22Rv1 (cell line): ENCODE measurements around the gene SFTPA1.
"Not testable (repeated sequence)": the region's sequence is repeated elsewhere in the genome, so short reads cannot be mapped to it uniquely, and the experiment has no call there.

Experiments
- H3K27ac ChIP-seq: fragments of 450-650 bp; 2 replicates; pipeline ENCODE4 v1.5.1; 2017
- CTCF ChIP-seq: fragments of 450-650 bp; IDR thresholded peaks from 2 replicates; pipeline ENCODE4 v1.5.1; 2017; ENCODE audit warnings: mild to moderate bottlenecking
- ZFX ChIP-seq: fragments of 450-650 bp; IDR thresholded peaks from 2 replicates; pipeline ENCODE4 v1.6.1; 2017; ENCODE audit warnings: antibody characterized with exemption, borderline replicate concordance

SFTPA1 gene

GRCh38 chr10:79627075-79627474 lies 16.3 kb downstream of the SFTPA1 start:
- TF ChIP-seq ZFX (no peak), CTCF (no peak)

GRCh38 chr10:79628083-79628482 lies 17.3 kb downstream of the SFTPA1 start:
- H3K27ac ChIP-seq = no peak overlapping the region
- TF ChIP-seq ZFX (no peak), CTCF (no peak)

More at GRCh38 chr10:79627075-79627474, 16.3 kb downstream of the SFTPA1 start:
- H3K27ac ChIP-seq = no peak overlapping the region

GRCh38 chr10:79628988-79629954 lies 18.5 kb downstream of the SFTPA1 start:
- TF ChIP-seq CTCF (no peak), ZFX (no peak)
- H3K27ac ChIP-seq = no peak overlapping the region

GRCh38 chr10:79629955-79630327 lies 19.2 kb downstream of the SFTPA1 start:
- H3K27ac ChIP-seq = no peak overlapping the region
- TF ChIP-seq CTCF = no peak
- no peak for TF ChIP-seq ZFX

- not testable (repeated sequence) for H3K27ac ChIP-seq
Observed at GRCh38 chr10:79636654-79637199, 26.0 kb downstream of the SFTPA1 start.

GRCh38 chr10:79638318-79638717 lies 27.6 kb downstream of the SFTPA1 start:
- TF ChIP-seq ZFX (no peak), CTCF (no peak)
- no peak overlapping the region for H3K27ac ChIP-seq

GRCh38 chr10:79652695-79653094 lies 42.0 kb downstream of the SFTPA1 start:
- not testable (repeated sequence) for H3K27ac ChIP-seq

GRCh38 chr10:79663287-79663686 lies 52.5 kb downstream of the SFTPA1 start:
- H3K27ac ChIP-seq = not testable (repeated sequence)

- H3K27ac ChIP-seq = not testable (repeated sequence)
Observed at GRCh38 chr10:79664686-79665085, 53.9 kb downstream of the SFTPA1 start.
